HG03095 (cell line): Measurements from ENCODE around the gene FCGR2B.
"Not testable (repeated sequence)": the region's sequence is repeated elsewhere in the genome, so short reads cannot be mapped to it uniquely, and the experiment has no call there.

Experiments used
- ATAC-seq: cut with Tn5 transposase; IDR thresholded peaks from one replicate; pipeline ENCODE4 v1.9.1; 2021; ENCODE audit warnings: moderate library complexity; ENCODE audit not compliant: unreplicated experiment

FCGR2B gene

DNA sequence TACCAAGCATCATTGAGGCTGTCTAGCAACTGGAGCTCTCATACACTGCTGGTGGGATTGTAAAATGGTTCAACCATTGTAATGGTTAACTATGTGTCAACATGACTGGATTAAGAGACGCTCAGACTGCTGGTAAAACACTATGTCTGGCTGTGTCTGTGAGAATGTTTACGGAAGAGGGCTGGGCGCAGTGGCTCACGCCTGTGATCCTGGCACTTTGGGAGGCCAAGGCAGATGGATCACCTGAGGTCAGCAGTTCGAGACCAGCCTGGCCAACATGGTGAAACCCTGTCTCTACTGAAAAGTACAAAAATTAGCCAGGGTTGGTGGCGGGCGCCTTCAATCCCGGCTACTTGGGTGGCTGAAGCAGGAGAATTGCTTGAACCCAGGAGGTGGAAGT is 39.3 kb downstream of the FCGR2B start:
- no peak for ATAC-seq

DNA sequence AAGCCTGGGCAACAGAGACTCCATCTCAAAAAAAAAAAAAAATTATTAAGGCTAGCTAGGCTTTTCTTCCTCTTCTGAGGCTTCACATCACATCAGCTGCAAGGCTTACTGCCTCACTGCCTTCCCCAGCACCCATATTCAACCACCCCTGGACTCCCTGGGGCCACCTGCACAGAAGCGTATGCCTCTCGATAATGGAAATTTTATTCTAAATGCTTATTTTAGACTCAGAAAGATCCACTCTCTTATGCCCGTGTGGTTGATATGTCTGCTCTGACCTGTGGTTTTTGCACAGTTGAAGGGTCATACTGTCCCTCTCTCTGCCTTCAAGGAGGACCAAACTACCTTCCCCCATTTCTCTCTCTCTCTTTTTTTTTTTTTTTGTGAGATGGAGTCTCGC is 42.6 kb downstream of the FCGR2B start:
- no peak for ATAC-seq

DNA sequence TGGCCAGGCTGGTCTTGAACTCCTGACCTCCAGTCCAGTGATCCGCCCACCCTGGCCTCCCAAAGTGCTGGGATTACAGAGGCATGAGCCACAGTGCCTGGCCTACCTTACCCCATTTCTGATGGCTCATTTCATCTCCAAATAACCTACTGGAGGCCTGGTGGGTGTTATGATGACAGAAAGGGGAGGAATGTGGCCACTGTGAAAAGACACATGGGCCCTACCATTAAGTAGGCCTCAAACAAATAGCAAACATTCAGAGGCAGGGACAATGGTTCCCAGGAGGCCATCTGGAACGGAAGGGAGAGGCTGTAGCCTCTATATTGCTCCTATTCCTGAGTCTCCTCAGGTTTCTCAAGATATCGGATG is 43.2 kb downstream of the FCGR2B start:
- ATAC-seq, result no peak

- peak; percentile 50 for ATAC-seq
Observed at GRCh38 chr1:161706482-161707347, 43.8 kb downstream of the FCGR2B start, which contains the start of gene FCRLA. Gene FCRLA (plus strand): TSS chr1:161707229. CDS start chr1:161707265, 36 bp downstream.

DNA sequence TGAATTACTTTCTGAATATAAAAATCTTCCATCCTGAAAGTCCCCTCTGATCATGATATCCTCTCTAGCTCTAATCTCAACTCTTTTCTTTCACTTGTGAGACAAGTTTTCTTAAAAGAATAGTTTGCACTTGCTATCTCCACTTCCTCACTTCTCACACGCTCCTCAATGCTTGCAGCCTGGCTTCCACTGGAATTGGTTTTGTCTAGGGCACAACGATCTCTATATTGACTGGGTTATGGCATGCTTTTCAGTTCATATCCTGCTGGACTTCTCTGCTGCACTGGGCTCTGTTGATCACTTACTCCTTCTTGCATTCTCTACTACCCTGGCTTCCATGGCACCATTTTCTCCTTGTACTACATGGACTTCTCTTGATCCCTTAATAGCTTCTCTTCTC is 44.6 kb downstream of the FCGR2B start:
- ATAC-seq, result no peak

DNA sequence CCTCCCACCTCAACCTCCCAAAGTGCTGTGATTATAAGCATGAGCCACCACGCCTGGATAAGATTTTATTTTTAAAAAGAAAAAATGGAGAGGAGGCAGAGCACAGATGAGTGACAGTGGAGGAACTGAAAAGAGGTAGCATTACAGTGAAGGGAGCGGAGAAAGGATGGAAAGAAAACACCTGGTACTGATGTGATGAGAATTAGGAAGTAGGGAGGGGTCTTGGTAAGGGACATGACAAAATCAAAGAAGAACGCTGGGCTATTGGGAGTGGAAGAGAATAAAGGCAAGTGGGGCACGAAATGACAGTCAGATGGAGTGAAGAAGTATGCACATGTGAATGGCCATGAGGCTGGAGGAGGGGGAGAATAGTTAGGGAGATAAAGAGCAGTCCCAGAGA is 46.4 kb downstream of the FCGR2B start:
- no peak for ATAC-seq

DNA sequence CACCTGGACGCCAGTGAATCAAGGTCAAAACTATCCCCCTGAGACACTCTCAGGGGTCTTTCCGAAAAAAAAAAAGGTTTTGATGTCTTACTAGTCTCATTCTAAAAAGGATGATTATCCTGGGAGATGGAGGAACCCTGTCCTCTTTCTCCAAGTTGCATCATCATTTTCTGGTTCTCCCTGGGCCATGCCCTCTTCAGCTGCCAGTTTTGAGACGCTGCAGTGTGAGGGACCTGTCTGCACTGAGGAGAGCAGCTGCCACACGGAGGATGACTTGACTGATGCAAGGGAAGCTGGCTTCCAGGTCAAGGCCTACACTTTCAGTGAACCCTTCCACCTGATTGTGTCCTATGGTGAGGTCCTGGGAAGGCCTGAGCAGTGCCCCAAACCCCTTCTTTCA is 47.6 kb downstream of the FCGR2B start:
- no peak for ATAC-seq

GRCh38 chr1:161718559-161719324 is 55.8 kb downstream of the FCGR2B start:
- ATAC-seq, result no peak

DNA sequence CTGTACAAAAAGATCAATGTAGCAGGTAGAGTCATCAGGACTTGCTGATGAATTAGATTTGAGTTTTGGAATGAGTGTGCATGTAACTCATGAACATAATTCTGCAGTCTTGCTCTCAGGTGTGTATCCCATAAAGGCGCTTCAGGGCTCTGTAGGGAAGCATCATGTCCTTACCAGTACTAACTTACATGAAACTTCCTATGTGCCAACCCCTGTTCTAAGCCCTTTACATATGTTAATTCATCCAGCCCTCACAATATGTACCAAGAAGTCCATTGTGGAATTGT is 56.3 kb downstream of the FCGR2B start:
- ATAC-seq, result no peak

GRCh38 chr1:161720422-161720821 is 57.5 kb downstream of the FCGR2B start:
- no peak for ATAC-seq

DNA sequence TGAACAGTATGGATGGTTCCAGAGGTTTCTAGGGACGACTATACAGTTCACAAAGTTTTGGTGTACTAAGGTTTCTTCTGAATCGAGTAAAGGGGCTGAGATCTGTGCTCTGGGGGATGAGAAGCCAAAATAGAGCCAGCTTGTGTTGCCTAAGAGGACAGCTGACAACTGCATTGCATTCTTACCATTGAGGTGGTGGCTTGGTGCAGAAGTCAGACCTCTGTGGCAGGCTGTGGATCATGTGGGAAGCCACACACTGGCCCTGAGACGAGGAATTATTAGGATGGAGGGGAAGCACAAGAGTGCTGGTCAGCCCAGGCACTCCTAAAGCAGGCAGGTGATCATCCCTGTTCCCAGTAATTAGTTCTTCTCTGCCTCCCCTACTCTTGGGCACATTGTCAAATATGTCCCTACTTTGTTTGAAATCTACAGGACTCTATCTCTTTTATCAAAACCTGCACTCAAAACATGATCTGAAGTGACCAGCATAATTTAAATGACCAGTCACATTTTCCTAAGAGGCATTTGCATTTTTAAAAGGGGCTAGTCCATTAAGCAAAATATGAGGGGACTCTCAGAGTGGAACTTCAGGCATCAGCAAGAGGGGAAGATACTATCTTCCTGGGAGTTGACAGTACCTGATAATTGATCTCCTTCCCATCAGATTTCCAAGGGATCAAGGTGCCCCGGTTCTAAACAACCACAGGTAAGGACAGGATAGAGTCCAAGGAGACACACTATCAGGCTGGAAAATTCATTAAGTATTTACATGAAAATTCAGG is 58.2 kb downstream of the FCGR2B start, which contains the start of gene FCRLB:
TSS of gene FCRLB (plus strand) at position 589 of the 782 bp plus-strand sequence. CDS start 1,129 bp downstream, outside the sequence.
- ATAC-seq, result no peak

- no peak for ATAC-seq
Observed at GRCh38 chr1:161721738-161722343, 58.9 kb downstream of the FCGR2B start.

- no peak for ATAC-seq
Observed at GRCh38 chr1:161722406-161722805, 59.5 kb downstream of the FCGR2B start.

DNA sequence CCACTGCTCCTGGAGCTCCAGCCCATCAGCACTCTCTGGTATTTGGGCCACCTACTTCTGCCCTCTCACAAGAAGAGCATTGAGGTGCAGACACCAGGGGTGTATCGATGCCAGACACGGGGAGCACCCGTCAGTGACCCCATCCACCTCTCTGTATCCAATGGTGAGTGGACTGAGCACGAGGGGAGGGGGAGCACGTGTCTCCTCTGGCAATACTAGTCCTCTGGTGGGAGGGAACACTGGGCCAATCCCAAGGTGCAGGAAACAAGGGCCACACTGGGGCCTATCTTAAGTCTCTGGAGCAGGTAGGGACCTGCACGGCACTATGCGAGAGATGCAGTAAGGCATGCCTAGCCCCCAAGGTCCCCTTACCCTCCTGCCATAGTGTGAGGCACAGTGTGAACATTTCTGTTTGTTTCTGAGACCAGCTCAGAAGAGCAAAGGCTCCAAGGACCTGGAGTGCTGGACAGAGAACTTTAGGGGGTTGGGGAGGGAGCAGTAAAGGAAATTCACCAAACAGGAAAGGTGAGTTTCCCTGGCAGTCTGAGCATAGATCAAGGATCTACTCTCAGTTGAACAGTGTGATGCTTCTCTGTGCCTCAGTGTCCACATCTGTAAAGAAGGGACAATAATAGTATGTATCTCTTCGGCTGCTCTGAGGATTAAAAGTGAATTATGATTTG is 60.7 kb downstream of the FCGR2B start:
- ATAC-seq, result no peak

- not testable (repeated sequence) for ATAC-seq
Observed at GRCh38 chr1:161725258-161725907, 62.4 kb downstream of the FCGR2B start.

DNA sequence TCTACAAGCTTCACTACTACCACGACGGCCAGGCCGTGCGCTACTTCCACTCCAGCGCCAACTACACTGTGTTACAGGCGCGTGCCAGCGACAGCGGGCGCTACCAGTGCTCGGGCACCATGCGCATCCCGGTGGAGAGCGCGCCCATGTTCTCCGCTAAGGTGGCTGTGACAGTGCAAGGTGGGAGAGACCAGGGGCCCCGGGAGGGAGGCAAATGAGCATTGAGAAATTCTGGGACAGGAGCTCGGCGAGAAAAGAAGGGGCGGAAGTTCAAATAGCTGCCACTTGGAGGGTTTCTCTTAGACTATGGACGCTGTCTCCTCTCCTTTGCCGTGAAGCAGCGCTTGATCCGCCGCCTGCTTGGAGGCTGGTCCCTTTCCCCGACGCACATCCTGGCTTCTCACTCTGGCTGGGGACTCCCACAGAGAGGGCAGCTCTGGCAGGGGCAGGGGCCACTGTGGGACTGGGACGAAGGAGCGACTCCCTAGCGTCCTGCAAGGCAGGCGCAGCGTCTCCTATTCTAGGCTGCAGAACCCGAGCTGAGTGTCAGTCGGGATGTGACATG is 63.0 kb downstream of the FCGR2B start:
- ATAC-seq, result no peak

GRCh38 chr1:161726473-161727255 is 63.7 kb downstream of the FCGR2B start:
- ATAC-seq, result peak; percentile 54

DNA sequence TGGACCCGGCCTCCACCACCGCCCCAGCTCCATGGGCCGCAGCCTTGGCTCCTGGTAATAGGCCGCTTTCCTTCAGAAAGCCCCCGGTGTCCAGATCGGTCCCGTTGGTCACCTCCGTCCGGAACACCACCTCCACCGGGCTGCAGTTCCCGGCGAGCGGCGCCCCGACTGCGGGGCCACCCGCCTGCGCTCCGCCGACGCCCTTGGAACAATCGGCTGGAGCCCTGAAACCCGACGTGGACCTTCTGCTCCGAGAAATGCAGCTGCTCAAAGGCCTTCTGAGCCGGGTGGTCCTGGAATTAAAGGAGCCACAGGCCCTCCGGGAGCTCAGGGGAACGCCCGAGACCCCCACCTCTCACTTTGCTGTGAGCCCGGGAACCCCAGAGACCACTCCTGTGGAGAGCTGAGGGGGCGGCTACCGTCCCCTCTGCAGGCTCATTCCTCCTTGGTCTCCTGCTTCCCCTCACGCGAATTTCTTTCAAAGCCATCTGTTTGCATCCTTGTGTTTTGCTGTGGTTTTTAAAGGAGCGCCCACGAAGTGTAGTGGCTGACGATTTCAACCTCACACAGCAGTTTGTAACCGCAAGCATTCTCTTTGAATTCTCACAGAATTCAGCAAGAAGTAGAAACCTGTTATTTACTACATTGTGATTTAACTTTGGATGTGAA is 64.4 kb downstream of the FCGR2B start:
- no peak for ATAC-seq
